Measurements from ENCODE around the gene NPHP4.

NPHP4 gene

DNA sequence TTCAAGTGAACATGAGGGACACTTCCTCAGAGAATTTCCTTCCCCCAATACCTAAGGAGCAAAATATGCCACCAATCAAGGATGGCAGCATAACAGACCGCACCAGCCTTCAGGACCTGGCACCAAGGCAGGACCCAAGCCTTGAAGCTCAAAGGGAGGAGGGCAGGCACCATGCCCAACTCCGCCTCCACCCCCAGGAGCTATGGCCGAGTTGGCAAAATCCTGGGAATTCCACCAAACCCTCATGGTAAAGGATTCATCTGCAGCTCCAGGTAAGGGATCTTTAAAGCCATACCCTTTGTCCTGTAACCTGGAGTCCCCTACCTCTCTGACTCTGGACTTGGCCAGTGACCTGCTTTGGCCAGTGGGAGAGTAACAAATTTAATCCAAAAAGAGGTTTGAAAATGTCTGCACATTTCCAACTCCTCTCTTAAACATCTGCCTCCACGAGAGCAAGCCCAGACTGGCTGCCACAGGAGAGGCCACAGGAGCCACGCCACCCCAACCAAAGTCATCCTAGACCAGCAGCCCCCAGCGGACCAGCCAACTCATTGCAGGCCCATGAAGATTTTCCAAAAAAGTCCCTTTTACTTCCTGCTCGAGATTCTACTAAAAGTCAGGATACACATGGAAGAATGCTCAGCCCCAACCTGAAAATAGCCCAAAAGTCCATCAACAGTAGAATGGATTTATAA lies 41.9 kb downstream of the NPHP4 start:
- DNase-seq (ENCODE audit: low read depth), result no peak

GRCh38 chr1:5949761-5950100 lies 42.5 kb downstream of the NPHP4 start:
- DNase-seq (ENCODE audit: low read depth), result no peak

- no peak for DNase-seq (ENCODE audit: low read depth)
Measured at GRCh38 chr1:5949085-5949760, 43.0 kb downstream of the NPHP4 start.

GRCh38 chr1:5948681-5949005 lies 43.6 kb downstream of the NPHP4 start:
- DNase-seq (ENCODE audit: low read depth), result no peak

DNA sequence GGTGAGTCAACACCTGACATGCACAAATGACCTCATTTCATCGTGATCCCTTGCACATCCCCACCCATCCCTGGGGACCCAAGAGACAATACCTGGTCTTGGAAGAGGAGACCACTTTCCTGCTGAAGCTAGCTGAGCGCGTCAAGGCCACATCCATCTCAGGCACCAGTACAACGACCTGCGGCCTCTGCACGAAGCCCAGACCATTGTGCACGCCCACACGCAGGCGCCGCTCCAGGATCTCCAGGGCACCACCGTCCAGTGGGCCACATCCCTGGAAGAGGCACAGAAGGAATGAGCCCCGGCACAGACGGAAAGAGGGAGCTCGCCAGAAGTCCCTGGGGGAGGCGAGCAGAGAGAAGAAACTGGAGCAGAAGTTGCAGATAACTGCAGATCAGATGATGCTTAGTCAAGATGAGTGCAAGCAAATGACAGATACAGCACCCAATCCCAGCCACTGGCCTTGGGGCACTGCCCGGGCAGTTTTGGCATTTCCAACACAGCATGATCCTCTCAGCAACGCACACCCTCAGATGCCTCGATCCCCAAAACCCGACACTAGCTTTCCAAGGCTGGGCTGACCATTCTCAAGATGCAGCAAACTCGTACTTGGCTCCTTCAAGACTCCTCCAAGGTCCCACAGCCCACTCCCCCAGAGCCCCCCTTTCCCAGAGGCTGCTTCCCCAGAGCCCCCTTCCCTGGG lies 44.1 kb downstream of the NPHP4 start:
- DNase-seq (ENCODE audit: low read depth), result no peak

- DNase-seq (ENCODE audit: low read depth), result no peak
Measured at GRCh38 chr1:5947071-5947821, 45.0 kb downstream of the NPHP4 start.

GRCh38 chr1:5945445-5945844 lies 46.8 kb downstream of the NPHP4 start:
- DNase-seq (ENCODE audit: low read depth), result no peak

DNA sequence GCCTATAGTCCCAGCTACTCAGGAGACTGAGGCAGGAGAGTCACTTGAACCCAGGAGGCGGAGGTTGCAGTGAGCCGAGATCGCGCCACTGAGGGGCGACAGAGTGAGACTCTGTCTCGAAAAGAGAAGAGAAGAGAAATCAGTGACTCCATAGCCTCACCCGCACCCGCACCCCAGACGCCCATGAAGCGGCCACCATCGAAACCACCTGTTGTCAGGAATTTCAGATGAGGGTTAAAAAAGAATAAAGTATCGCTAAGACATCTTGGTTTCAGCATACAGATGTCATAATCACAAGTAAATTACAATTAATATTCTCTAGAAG lies 47.4 kb downstream of the NPHP4 start:
- no peak for DNase-seq (ENCODE audit: low read depth)

GRCh38 chr1:5944154-5944842 lies 47.9 kb downstream of the NPHP4 start:
- DNase-seq (ENCODE audit: low read depth), result no peak

DNA sequence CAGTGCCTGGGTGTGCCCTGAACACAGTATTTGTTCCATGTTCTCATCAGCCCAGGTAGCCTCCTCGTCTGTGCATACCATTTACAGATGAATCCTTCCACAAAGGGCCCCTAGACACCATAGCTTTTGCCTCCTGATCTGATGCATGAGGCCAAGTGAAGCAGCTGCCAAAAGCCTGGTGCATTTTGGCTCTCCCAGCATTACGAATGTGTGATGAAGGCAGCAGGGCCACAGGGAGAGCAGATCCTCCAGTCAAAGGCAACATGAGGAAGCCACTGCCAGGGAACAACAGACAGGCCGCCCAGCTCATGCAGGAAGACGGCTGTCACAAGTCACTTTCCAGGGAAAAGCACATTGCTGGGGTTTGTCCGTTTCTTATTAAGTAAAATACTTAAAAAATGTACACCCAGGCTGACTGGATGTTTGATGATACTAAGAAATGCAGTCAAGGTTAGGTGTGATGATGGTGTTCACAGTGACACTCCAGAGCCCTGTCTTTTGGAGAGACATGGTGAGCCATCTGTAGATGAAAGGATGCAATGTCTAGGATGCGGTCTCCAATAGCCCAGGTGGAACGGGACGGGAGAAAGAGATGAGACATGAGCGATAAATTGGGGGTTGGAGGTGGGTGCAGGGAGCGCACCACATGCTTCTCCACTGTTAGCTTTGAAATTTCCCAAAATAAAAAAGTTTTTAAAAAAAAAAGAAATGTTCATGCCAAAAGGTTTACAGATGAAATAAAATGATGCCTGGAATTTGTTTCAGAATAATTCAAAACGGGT lies 48.7 kb downstream of the NPHP4 start:
- no peak for DNase-seq (ENCODE audit: low read depth)

- DNase-seq (ENCODE audit: low read depth), result no peak
Measured at GRCh38 chr1:5941671-5942070, 50.6 kb downstream of the NPHP4 start.

DNA sequence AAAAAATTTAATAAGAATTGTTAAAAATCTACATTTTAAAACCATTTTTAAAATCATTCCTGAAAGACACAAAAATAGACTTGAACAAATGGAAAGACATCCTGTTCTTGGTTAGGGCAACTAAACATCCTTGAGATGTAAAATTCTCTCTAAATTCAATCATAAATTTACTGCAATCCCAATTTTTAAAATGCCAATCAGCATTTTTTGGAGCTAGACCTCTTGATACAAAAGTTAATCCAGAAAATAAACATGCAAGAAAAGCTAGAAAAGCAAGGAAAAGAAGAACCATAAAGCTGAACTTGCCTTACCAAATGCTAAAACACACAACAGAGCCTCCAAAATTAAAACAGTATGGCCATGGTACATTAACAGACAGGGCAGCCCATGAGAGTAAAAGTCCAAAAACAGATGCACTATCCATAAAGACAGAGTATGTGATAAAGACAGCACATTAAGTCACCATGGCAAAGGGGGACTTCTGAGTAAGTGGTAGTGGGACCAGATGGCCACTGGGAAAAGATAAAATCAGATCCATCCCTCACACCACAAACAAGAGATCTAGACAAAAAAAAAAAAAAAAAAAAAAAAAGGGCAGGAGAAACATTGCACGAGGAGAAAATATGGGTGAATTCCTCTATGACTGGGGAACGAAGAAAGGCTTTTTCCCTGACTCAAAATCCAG lies 51.4 kb downstream of the NPHP4 start:
- DNase-seq (ENCODE audit: low read depth), result no peak

- no peak for DNase-seq (ENCODE audit: low read depth)
Measured at GRCh38 chr1:5939271-5940170, 52.7 kb downstream of the NPHP4 start.

DNA sequence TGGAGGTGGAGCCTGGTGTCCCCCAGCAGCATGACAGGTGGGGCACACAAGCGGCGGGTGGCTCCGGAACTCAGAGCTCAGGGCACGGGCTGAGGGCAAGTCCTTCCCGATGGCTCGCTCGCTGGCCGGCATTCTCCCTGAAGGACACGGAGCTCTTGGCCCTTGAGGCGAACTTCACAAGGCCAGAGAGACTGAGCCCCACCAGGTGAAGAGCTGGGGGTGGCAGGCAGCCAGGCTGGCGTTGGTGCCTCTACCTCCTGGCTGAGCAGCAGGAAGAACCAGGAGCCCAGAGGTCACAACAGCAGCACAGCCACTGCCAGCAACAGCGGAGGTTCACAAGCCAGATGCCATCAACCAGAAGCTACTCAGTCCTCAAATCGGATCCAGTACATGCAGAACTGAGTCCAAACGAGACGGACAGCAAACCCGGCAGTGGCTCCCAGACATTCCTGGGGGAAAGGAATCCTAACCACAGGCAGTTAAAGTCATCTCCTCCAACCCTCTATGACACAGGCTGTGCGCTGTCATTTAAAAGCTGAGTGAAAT lies 54.1 kb downstream of the NPHP4 start:
- DNase-seq (ENCODE audit: low read depth), result no peak

DNA sequence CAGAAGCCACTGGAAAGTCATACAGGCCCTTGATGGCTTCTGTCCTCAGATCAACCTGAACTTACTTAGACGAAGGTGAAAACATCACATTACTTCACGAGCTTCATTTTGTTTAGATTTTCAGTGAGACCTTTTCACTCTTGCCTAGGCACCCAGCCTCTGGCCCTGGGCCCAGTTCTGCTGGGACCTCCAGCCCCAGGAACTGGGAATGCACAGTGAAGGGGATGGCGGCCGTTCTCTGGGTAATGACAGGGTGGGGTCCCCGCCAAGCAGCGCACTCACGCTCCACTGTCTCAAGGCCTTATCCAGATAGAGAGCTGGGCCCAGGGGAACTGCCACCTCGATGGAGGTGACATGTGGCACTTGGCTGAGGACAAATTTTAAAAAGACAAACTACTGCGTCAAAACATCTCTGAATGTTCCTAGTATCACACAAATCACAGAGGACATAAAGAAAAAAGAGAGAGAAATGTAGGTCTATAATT lies 54.8 kb downstream of the NPHP4 start:
- no peak for DNase-seq (ENCODE audit: low read depth)

GRCh38 chr1:5936621-5937372 lies 55.4 kb downstream of the NPHP4 start:
- DNase-seq (ENCODE audit: low read depth), result no peak

GRCh38 chr1:5936126-5936525 lies 56.1 kb downstream of the NPHP4 start:
- DNase-seq (ENCODE audit: low read depth), result no peak

DNA sequence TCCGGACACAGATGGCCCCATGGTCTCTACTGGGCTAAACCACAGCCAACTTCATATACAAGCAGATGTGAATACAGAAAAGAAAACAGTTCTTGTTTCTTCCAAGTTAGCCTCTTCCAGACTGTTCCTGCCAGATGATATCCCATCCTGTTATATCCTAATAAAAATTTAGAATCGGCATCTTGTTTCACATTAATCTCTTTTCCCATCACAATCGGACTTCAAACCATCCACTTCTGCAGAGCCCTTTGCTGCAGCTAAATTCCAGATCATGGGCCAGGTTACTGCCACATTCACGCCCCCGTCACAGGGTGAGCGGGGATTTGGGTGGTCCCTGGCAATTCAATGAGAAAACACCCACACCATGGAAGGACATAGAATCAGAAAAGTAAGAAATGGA lies 57.2 kb downstream of the NPHP4 start:
- DNase-seq (ENCODE audit: low read depth), result no peak

Measured in stimulated activated CD4-positive, alpha-beta T cell treated with anti-CD3 and anti-CD28 coated beads, Interleukin-2, amount 100 ng/mL, for 4 hours (primary cell).